Body of pancreas (tissue), 4 donors: Measurements from ENCODE around the gene CACNA1C. TPM values are rescaled to one million over a fixed set of nuclear protein-coding genes. Genes with fewer than 3 reads are reported as not detected.

ENCODE experiments used
- ATAC-seq: fragments of 150-250 bp; one replicate; pipeline ENCODE4 v1.9.1; 2016
- DNase-seq, 4 donors: peaks; one replicate each; pipeline ENCODE4 v3.0.0-alpha.2; 2019
- H3K27ac ChIP-seq, 4 donors: fragments of 200-600 bp; sonication (generic); 1 replicate in 3 of 4; 2 replicates in 1 of 4; pipeline versions ENCODE4 v1.5.1 to v1.6.1; 2016 to 2019; ENCODE audit warnings: mild to moderate bottlenecking in 1 of 4, mixed read lengths in 1 of 4, moderate library complexity in 1 of 4
- H3K27me3 ChIP-seq, 2 donors: fragments of 200-600 bp; sonication (generic); one replicate each; pipeline ENCODE4 v1.6.0; 2016; ENCODE audit warnings: mild to moderate bottlenecking in 1 of 2
- H3K36me3 ChIP-seq, 2 donors: fragments of 200-600 bp; sonication (generic); replicated peaks in 1 of 2; 2 replicates each; pipeline ENCODE4 v1.5.1; 2016; ENCODE audit warnings: low read depth in 2 of 2; ENCODE audit not compliant: insufficient read depth in 1 of 2
- H3K4me1 ChIP-seq: fragments of 200-600 bp; sonication (generic); one replicate; pipeline ENCODE4 v1.6.0; 2016
- H3K4me3 ChIP-seq, 2 donors: fragments of 200-600 bp; sonication (generic); 1 replicate in 1 of 2; 2 replicates in 1 of 2; pipeline ENCODE4 v1.5.1; 2016 to 2019
- H3K9me3 ChIP-seq, 3 donors: fragments of 200-600 bp; sonication (generic); 1 replicate in 2 of 3; 2 replicates in 1 of 3; pipeline ENCODE4 v1.5.1; 2016
- CTCF ChIP-seq, 7 experiments: fragments of 450-650 bp in 4 of 7; fragments of 200-600 bp in 3 of 7; sonication (generic) in 3 of 7; IDR thresholded peaks; one replicate each; pipeline ENCODE4 v1.5.1; 2016 to 2019; ENCODE audit warnings: antibody characterized with exemption in 7 of 7
- POLR2A ChIP-seq, 3 donors: fragments of 450-650 bp; IDR thresholded peaks; one replicate each; pipeline ENCODE4 v1.6.1; 2016; ENCODE audit warnings: antibody characterized with exemption in 3 of 3, mild to moderate bottlenecking in 2 of 3
- WGBS, 2 donors: methylation state at CpG; one replicate each; pipeline ENCODE4 v1.1.5; 2017; 5-methylcytosine and 5-hydroxymethylcytosine counted together
- intact Hi-C: fragments of 100-400 bp; cut with DNase I; formaldehyde crosslinking; loops from one replicate; pipeline ENCODE4 v1.15.1; 2023
- total RNA-seq, 2 donors: library from RNA; depleted of rRNA; stranded (reverse); fragments of >200 nt; gene quantifications; one replicate each; pipeline ENCODE4 v1.1.0, GENCODE V29; 2016

Gene CACNA1C
- total RNA-seq, 2 donors from 2014 or later, result 2.3 to 4.4 TPM

GRCh38 chr12:2326470-2326869 is 273.7 kb downstream of the CACNA1C start:
- Histone ChIP-seq H3K9me3 (no peaks in the 10 kb centered on the region), H3K27ac (no peak overlapping the region), H3K27me3 (no peaks in the 10 kb centered on the region), H3K4me1 (peaks cover 16% of the 10 kb centered on the region), H3K4me3 (no peak overlapping the region), H3K36me3 (no peaks in the 10 kb centered on the region)
- DNase-seq (peak in 1 of 4 donors; percentile 21), ATAC-seq (no peak)
- TF ChIP-seq POLR2A (IDR thresholded peaks at IDR 0.05), result no peak
- no peak for TF ChIP-seq CTCF (IDR thresholded peaks at IDR 0.05)
- intact Hi-C loops, result no loop called here
- WGBS, 2 donors, result 14 to 21% methylated on average over 5 of the region's 5 CpGs

DNA sequence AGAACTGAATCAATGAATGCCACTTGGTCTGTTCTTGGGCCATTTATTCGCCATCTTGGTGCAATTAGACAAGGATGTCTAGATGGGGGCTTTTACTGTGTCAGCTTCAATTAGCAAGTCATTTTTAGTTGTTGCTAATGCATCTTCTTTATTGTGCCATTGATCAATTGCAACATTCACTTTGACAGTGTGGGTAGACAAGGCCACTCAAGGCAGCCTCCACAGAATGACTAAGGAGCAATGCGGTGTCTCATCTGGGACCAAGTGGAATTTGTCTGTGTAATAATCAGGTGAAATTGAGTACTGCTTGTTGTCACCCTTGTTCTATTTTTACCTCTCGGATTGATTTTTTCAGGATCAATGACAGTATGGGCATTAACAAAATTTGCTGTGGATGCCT is 275.9 kb downstream of the CACNA1C start:
- no peaks in the 10 kb centered on the region for H3K27me3 ChIP-seq
- H3K9me3 ChIP-seq, result no peaks in the 10 kb centered on the region
- no peak overlapping the region for H3K27ac ChIP-seq
- intact Hi-C loops, result no loop called here
- ATAC-seq, result no peak
- H3K4me1 ChIP-seq, result peaks cover 16% of the 10 kb centered on the region
- no peaks in the 10 kb centered on the region for H3K36me3 ChIP-seq
- TF ChIP-seq POLR2A (IDR thresholded peaks at IDR 0.05) (no peak), CTCF (IDR thresholded peaks at IDR 0.05) (no peak)
- WGBS, 2 donors, result 65 to 89% methylated on average over 3 of the region's 3 CpGs
- H3K4me3 ChIP-seq, result no peak overlapping the region
- no peak for DNase-seq

- H3K4me1 ChIP-seq, result peaks cover 10% of the 10 kb centered on the region
- no peak for TF ChIP-seq POLR2A (IDR thresholded peaks at IDR 0.05)
- no peak for TF ChIP-seq CTCF (IDR thresholded peaks at IDR 0.05)
- DNase-seq (no peak), ATAC-seq (no peak)
- H3K27ac ChIP-seq, result no peak overlapping the region
- H3K4me3 ChIP-seq, result no peak overlapping the region
- H3K27me3 ChIP-seq, result no peaks in the 10 kb centered on the region
- intact Hi-C loops, result no loop called here
- no peaks in the 10 kb centered on the region for H3K36me3 ChIP-seq
- 62 to 80% methylated on average over 7 of the region's 7 CpGs for WGBS, 2 donors
- H3K9me3 ChIP-seq, result no peaks in the 10 kb centered on the region
These were observed 276.9 kb downstream of the CACNA1C start for GRCh38 chr12:2329661-2330210.

DNA sequence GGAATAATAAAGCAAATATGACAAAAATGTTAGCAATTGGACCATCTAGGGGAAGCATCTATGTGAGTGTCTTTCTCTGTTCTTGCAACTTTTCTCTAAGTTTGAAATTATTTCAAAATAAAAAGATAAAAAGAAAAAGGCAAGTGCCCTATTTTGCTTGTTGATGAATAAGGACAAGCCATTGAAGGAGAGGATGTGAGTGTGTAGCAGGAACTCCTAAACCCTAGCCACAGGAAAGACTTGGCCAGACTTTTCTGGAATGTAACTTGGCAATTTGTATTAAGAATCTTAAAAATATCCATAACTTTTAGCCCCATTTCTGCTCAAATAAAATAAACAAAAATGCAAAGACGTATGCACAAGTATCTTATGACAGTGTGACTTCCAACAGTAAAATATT is 279.4 kb downstream of the CACNA1C start:
- WGBS, 2 donors, result 61 to 66% methylated on average over 1 of the region's 1 CpG
- Histone ChIP-seq H3K4me3 (no peak overlapping the region), H3K27ac (no peak overlapping the region), H3K27me3 (no peaks in the 10 kb centered on the region), H3K9me3 (no peaks in the 10 kb centered on the region), H3K4me1 (no peaks in the 10 kb centered on the region), H3K36me3 (no peaks in the 10 kb centered on the region)
- no peak for TF ChIP-seq CTCF (IDR thresholded peaks at IDR 0.05)
- TF ChIP-seq POLR2A (IDR thresholded peaks at IDR 0.05), result no peak
- DNase-seq (no peak), ATAC-seq (no peak)
- intact Hi-C loops, result no loop called here

DNA sequence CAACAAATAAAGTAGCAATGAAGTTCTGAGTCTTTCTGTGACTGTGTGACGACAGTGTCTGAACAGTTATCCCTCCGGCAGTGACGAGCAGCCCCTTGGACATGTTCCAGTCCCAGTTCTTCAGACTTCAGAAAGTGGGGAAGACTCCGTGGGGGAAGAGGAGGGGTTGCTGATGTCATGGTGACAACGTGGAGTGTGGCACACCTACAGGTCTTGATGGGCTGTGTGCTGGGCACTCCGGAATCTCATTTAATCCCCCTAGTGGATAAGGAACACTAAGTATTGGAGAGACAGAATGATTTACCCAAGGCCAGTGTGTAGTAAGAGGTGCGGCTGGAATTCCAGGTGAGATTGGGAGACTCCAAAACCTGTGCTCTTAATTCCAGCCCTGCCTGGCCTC is 280.2 kb downstream of the CACNA1C start:
- Histone ChIP-seq H3K4me3 (no peak overlapping the region), H3K27me3 (no peaks in the 10 kb centered on the region), H3K9me3 (no peaks in the 10 kb centered on the region), H3K27ac (no peak overlapping the region), H3K4me1 (no peaks in the 10 kb centered on the region), H3K36me3 (no peaks in the 10 kb centered on the region)
- TF ChIP-seq CTCF (IDR thresholded peaks at IDR 0.05) (no peak), POLR2A (IDR thresholded peaks at IDR 0.05) (no peak)
- 55 to 68% methylated on average over 7 of the region's 7 CpGs for WGBS, 2 donors
- ATAC-seq (no peak), DNase-seq (no peak)
- intact Hi-C loops, result no loop called here
